Activated CD4-positive, alpha-beta T cell treated with anti-CD3 and anti-CD28 coated beads, Interleukin-10, Interleukin-2, amounts not matched to agents 100 ng/mL and 50 ng/mL, durations not matched to agents 16 hours and 8 hours (primary cell): ENCODE measurements around the gene GNE.
A peak's percentile ranks its signal among the peaks of the same experiment; 100 is the strongest.
"Not testable (repeated sequence)": the region's sequence is repeated elsewhere in the genome, so short reads cannot be mapped to it uniquely, and the experiment has no call there.

Experiments used
- DNase-seq: peaks from one replicate; pipeline ENCODE4 v3.0.0-alpha.2; 2020

GNE gene

DNA sequence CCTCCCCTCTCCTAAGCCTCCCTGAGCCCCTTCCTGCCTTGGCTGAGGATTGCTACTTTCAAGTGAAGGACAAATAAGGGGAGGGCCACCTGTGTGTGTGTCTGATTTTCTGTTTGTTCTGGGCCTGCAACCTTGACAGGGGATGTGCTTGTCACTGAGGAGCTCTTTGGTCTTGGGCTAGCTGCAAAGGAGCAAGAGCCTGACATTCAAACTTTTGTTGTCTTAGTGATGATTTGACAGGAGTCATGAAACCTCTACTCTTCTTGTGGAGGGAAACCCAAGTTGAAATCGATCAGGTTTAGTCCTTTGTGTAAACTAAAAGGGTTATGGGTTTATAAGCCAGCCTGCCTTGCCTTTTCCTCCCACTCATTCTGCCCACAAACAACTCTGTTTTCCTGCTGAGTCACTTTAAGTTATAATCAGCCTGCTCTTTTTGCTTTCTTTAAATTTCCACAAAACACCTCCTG is 50.7 kb downstream of the GNE start:
- DNase-seq, result peak; percentile 61

DNA sequence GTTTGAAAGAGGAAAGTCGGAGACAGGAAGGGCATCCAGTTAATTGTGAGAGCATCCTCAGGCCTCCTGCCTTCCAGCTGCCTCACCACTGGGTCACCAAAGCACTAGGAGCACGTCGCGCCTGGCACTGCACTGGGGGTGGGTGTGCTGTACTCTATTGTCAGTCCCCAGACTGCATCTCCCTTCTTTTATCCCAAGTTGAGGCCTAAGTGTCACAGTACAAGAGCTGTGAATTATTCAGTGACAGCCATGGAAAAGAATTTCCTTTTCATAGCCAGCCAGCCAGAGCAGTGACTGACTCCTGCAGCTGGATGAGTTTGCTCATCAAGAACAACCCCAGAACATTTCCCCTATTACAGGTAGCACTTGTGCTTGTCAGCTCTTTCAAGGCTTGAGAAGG is 51.2 kb downstream of the GNE start:
- no peak for DNase-seq

- no peak for DNase-seq
Measured at GRCh38 chr9:36204906-36205547, 53.2 kb downstream of the GNE start.

GRCh38 chr9:36194326-36195000 is 63.8 kb downstream of the GNE start:
- DNase-seq, result no peak

DNA sequence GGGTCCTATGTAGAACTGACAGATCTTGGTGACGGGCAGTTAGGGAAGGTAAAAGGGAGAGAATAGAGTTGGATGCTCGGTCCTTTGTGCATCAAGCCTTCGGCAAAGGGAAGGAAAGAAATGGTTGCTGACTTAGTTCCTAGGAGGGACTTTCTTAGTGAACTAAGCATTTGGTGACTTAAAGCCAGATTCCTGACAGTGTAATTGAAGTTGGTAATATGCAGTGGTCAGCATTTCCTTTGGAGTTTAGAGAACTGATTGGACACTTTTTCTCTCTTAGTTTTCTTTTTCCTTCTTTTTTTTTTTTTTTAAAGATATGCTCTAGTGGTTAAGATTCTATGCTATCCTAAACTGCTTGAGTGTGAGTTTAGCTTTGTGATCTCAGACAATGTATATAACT is 65.2 kb downstream of the GNE start:
- DNase-seq, result no peak

DNA sequence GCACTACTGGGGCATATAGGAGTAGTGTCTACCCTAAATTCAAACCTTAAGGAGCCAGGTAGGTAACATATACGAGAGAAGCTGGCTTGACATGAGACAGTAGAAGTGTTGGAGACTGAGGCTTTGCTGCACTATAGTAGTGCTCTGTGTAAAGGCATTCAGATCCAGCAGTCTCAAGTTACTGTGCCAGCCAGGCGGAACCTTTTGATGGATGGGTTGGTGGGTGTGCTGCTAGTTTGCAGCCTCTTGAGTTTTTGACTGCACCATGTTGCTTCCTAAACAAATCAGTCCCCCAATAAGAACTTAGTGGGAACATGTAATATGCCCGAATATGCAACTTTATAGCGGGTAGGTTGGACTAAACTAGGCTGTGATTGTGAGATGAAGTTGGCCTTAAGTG is 66.1 kb downstream of the GNE start:
- no peak for DNase-seq

GRCh38 chr9:36191686-36192085 is 66.6 kb downstream of the GNE start:
- no peak for DNase-seq

DNA sequence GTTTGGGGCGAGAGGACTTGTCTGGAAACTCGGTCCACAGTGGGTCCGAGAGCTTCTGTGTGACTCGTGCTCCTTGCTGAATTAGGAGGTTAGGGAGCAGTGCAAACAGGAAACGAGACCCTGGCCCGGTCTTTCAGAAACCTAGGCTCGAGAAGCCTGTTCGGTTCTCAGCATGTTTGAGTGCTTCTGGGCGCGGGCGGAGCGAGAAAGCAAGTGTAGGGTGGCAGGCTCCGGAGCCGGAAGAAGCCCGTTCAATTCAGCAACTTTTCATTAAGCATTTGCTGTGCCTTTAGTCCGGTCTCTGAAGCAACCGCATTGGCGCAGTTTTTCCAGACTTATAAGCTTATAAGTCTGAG is 67.0 kb downstream of the GNE start:
- peak; percentile 49 for DNase-seq

- DNase-seq, result peak; percentile 99
Measured at GRCh38 chr9:36190388-36191289, 67.6 kb downstream of the GNE start, which contains the start of gene CLTA. TSS of gene CLTA (plus strand) at chr9:36190921. CDS start at chr9:36191057, 136 bp downstream.

GRCh38 chr9:36189976-36190375 is 68.3 kb downstream of the GNE start:
- no peak for DNase-seq

DNA sequence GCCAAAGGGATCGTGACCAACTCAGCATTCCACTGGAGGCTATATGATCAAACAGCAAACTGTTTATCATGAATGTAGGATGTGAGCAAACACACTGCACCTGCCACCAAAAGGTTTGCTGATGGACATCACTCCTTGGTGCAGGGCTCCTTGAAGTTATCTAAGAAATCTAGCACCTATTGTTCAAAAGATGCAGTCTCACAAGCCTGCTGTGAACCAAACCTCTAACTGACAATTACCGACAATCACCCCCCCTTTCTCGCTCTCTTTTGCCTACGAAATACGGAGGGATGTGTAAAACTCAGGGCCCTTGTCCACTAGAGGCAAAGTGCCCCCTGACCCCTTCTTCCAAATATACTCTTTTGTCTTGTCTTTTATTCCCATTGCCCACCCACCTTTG is 70.0 kb downstream of the GNE start:
- no peak for DNase-seq

DNA sequence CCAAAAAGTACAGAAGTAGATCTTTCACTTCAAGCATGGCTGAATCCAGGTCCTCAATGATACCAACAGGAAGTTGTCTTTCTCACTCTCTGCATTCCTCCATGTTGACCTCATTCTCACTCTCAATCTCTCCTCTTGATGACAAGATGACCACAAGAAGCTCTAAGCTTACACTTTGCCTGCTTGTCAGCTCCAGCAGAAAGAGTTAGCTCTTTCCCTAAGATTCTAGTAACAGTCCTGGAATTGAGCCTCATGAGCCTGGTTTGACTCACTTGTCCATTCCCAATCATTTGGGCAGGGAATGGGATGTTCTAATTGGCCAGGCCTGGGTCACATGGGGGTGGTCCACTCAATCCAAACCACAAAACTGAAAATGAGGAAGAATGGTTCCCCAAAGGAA is 70.8 kb downstream of the GNE start:
- peak; percentile 23 for DNase-seq

DNA sequence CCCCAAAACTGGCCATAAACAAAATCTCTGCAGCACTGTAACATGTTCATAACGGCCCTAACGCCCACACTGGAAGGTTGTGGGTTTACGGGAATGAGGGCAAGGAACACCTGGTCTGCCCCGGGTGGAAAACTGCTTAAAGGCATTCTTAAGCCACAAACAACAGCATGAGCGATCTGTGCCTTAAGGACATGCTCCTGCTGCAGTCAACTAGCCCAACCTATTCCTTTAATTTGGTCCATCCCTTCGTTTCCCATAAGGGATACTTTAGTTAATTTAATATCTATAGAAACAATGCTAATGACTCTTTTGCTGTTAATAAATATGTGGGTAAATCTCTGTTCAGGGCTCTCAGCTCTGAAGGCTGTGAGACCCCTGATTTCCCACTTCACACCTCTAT is 78.0 kb downstream of the GNE start:
- DNase-seq, result not testable (repeated sequence)

- no peak for DNase-seq
Measured at GRCh38 chr9:36177571-36177970, 80.7 kb downstream of the GNE start.

GRCh38 chr9:36176496-36176895 is 81.8 kb downstream of the GNE start:
- DNase-seq, result not testable (repeated sequence)

DNA sequence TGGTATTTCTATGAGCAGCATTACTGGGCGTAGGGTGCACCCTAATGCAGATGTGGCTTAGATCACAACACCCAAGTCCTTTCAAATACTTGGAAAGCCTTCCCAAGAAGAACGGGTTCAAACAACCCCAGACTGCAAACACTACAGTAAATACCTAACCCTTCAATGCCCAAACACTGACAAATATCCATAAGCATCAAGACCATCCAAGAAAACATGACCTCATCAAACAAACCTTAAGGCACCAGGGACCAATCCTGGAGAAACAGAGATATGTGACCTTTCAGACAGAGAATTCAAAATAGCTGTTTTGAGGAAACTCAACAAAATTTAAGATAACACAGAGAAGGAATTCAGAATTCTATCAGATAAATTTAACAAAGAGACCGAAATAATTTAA is 83.0 kb downstream of the GNE start:
- not testable (repeated sequence) for DNase-seq

DNA sequence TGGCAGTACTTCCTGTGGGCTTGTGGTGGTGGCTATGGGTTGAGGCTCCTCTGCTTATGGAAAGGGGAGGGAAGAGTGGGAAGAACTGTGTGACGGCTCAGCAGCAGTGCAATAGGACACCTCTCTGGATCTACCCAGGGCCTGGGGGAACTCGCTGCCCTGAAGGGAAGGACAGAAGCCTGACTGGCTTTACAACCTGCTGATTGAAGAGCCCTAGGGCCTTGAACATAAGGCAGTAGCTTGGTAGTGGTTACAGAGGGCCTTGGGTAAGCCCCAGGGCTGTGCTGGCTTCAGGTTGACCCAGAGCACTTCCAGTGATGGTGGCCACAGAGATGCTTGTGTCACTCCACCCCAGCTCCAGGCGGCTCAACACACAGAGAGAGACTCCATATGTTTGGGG is 83.5 kb downstream of the GNE start:
- DNase-seq, result no peak

DNA sequence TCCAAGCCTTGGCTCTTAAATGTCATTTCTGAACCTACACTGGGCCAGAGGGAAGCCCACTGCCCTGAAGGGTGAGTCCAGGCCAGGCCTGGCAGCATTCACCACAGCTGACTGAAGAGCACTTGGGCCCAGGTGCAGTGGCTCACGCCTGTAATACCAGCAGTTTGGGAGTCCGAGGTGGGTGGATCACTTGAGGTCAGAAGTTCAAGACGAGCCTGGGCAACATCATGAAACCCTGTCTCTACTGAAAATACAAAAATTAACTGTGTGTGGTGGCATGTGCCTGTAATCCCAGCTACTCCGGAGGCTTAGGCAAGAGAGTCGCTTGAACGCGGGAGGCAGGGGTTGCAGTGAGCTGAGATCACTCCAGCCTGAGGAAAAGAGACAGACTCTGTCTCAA is 84.0 kb downstream of the GNE start:
- no peak for DNase-seq

DNA sequence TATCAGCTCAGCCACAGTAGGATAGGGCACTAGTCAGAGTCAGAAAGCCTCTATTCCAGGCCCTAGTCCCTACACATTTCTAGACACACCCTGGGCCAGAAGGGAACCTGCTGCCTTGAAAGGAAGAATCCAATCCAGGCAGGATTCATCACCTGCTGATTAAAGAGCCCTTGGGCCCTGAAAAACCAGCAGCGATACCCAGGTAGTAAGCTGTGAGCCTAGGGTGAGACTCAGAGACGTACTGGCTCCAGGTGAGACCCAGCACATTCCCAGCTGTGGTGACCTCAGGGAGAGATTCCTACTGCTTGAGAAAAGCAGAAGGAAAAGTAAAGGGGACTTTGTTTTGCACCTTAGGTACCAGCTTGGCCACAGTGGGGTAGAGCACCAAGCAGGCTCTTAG is 84.4 kb downstream of the GNE start:
- no peak for DNase-seq

DNA sequence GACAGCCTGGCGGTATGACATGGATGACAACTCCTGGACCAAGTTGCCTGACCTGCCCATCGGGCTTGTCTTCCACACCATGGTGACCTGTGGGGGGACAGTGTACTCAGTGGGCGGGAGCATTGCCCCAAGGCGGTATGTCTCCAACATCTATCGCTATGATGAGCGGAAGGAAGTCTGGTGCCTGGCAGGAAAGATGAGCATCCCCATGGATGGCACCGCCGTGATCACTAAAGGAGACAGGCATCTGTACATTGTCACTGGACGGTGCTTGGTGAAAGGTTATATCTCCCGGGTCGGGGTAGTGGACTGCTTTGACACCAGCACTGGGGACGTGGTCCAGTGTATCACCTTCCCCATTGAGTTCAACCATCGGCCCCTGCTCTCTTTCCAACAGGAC is 87.7 kb downstream of the GNE start:
- DNase-seq, result no peak

- DNase-seq, result no peak
Measured at GRCh38 chr9:36169708-36170107, 88.5 kb downstream of the GNE start.

DNA sequence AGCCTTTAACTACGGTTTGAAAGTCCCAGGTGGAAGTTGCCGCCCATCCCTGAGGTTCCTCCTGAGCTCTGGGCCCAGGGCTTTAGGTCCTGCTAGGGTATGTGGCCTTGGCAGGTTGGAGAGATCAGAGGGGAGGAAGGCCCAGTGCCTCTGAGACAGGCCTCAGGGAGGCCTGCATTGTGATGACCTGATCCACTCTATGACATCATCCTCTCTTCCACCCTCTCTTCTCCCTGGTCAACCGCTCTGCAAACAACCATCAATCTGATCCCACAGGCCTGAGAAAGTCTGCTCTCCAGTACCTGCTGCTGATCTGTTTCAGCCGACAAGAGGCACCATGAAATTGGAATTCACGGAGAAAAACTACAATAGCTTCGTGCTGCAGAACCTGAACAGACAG is 89.1 kb downstream of the GNE start, which contains the start of gene CCIN:
Gene CCIN (plus strand): TSS at position 223 of the 400 bp plus-strand sequence. CDS start 115 bp downstream, at position 338.
- no peak for DNase-seq

GRCh38 chr9:36166168-36166927 is 91.9 kb downstream of the GNE start:
- peak; percentile 88 for DNase-seq
